ENCODE measurements around the gene SFXN3.
A peak's percentile ranks its signal among the peaks of the same experiment; 100 is the strongest.

Gene SFXN3

DNA sequence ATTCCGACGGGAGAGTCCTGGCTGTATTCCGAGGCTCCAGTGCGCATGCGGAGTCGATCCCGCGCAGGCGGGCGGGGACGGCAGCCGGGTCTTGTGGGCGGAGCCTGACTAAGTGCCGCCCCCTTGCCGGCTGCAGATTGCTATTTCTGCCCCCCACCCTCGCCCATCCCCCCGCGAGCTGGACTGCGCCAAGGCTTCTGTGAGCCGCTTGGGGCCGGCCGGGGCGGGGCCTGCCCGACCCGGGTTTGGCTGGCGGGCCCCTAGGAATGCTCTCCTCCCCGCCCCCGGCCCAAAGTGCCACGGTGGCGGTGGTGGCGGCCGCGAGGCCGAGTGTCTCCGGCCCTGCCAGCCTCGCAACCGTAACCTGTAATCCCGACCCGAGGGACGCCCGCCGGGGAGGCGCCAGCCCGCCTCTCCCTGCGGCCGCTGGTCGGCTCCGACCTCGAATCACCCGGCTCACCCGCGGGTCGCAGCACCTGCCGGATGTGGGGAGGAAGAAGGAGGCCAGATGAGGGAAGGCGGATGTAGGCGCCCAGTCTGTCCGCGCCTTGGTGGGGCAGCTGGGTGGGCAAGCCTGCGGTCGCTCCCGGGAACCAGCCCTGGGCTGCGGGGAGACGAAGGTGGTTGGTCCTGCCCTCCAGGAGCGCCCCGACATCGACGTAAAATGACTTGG, 30.1 kb downstream of the SFXN3 start:
- DNase-seq = peak; percentile 97

- peak; percentile 73 for DNase-seq
These were observed 30.7 kb downstream of the SFXN3 start, which contains the start of gene KAZALD1 for GRCh38 chr10:101061624-101062231. Gene KAZALD1, plus strand, starts transcription at chr10:101061989. Its CDS starts 604 bp downstream, at chr10:101062593.

DNA sequence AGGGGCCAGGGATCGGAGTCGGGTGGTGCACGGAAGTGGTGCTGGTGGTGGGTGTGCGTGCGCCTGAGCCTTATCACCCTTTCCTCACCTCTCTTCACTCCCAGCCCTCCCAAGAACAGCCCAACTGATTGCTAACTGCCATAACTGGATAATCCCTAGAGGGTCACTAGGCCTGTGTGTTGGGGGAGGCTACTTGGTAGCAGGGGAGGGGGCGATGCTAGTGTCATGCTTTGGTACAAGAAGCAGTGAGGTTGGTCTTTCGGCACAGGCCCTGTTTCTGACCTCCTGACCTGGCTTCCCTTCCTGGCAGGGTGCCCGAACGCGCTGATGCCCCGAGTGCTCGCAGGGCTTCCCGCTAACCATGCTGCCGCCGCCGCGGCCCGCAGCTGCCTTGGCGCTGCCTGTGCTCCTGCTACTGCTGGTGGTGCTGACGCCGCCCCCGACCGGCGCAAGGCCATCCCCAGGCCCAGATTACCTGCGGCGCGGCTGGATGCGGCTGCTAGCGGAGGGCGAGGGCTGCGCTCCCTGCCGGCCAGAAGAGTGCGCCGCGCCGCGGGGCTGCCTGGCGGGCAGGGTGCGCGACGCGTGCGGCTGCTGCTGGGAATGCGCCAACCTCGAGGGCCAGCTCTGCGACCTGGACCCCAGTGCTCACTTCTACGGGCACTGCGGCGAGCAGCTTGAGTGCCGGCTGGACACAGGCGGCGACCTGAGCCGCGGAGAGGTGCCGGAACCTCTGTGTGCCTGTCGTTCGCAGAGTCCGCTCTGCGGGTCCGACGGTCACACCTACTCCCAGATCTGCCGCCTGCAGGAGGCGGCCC, 31.4 kb downstream of the SFXN3 start:
- peak; percentile 95 for DNase-seq

DNA sequence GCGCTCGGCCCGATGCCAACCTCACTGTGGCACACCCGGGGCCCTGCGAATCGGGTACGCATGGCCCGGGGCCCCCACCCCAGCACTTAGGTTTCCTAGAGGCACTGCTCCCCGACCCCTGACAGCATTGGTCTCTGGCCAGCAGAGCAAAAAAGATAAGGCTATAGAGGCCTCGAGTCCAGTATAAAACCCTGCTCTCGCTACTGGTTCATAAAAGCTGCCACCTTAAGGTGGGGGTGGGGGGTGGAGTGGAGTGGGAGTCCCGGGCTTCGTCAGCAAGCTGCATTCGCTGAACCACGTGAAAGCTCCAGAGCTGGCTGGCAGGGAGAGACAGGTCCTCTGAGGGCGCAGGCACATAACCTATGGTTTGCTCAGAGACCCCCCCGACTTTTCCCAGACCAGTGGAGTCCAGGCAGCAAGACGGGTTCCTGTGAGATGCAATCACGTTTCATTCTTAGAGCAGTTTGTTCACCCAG, 32.1 kb downstream of the SFXN3 start:
- DNase-seq = no peak

DNA sequence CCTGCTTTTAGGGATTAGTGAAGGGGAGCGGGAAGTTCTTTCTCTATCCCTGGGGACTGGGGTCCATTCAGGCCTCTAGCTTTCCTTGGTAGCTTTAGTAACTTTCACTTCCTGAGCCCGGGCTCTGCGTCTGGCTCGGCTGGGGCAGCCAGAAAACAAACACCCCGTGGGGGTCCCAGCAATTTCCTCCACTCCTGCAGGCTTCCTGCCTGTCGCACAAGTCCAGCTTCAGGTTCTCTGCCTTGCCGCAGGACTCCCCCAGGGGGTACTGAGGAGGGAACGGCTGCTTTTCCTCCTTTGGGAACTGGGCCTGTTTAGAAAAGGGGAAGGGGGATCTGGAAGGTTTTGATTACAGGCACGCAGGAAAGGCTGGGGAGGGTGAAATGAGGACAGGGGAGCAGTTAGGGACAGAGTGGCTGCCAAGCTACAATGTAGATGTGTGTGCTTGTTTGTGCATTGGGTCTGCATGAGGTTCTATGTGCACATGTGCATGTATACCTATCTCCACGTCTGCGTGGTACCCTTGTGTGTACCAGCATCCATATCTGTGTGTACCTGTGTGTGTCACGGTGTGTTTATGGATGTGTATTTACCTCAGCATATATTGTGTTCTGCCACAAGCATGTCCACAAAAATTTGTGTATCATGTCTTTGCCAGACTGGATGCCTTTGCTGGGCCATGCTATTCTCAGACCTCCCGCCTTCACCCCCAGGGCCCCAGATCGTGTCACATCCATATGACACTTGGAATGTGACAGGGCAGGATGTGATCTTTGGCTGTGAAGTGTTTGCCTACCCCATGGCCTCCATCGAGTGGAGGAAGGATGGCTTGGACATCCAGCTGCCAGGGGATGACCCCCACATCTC, 32.7 kb downstream of the SFXN3 start:
- no peak for DNase-seq

DNA sequence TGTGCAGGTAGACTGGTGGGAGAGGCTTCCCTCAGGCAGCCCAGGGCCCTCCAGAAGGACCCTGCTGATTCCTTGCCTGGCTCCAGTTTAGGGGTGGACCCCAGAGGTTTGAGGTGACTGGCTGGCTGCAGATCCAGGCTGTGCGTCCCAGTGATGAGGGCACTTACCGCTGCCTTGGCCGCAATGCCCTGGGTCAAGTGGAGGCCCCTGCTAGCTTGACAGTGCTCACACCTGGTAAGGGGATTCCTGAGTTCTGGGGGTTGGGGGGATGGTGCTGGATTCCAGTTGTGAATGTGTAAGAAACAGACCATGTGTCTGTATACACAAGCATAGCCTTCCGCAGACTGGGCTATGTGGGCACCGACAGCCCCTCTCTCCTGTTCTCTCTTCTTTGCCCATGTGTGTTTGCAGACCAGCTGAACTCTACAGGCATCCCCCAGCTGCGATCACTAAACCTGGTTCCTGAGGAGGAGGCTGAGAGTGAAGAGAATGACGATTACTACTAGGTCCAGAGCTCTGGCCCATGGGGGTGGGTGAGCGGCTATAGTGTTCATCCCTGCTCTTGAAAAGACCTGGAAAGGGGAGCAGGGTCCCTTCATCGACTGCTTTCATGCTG, 33.5 kb downstream of the SFXN3 start:
- no peak for DNase-seq

GRCh38 chr10:101065481-101066145, 34.6 kb downstream of the SFXN3 start:
- DNase-seq = no peak

- peak; percentile 89 for DNase-seq
These were observed 35.3 kb downstream of the SFXN3 start for GRCh38 chr10:101066146-101066895.

DNA sequence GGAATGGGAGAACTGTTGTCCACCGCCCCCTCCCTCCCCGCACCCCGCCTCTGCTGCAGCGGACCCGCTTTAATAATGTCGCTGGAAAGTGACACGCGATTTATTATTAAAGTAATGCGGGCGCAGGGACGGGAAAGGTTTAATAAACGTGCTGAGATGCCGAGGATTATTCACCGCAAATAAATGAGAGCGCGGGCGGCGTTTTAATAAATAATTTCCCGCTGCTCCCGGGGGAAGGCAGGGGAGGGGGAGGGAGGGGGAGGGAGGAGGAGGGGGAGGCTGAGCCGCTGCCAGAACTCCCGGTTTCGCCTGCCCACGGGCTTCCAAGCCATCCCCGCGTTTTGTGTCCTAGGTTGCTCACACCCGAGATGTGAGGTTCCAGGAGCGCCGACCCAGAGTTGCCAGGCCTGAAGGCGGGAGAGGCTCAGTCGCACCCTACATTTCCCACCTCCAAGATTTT, 35.9 kb downstream of the SFXN3 start:
- DNase-seq = no peak

GRCh38 chr10:101067356-101068083, 36.5 kb downstream of the SFXN3 start:
- DNase-seq = peak; percentile 91

DNA sequence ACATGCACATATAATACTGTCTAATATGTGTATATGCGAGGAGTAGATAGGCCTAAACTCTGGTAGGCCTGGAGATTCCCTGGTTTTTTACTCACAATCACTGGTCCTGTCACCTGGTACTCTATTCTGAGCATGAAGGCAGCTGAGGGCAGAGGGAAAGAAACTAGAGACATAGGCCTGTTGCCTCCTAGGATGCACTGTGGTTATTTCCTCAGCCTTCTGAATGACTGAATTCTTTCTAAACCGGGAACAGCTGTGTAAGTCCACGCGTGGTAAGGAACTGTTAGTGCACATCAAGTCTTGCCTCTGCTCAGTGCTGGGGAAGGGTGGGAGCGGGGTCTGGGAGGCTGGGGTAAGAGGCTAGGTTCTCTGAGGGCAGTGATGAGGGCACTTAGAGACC, 38.4 kb downstream of the SFXN3 start:
- DNase-seq = no peak

DNA sequence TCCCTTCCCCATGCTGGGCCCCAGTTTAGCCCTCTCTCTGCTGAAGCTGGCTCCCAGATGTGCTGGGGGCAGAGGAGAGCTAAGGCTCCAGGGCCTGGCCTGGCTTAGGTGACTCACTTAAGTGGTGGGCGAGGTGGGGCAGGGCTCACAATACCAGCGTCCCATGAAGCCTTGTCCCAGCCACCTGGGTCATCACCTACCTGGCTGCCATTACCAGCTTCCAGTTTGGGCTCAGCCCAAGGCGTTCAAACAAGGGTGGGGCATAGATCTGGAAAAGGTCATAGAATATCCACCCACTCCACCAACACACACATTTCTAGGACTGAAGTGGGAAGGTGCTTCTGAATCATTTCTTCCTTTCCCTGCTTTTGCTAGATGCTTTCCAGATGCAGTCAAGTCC, 39.1 kb downstream of the SFXN3 start:
- no peak for DNase-seq

- no peak for DNase-seq
These were observed 40.3 kb downstream of the SFXN3 start for GRCh38 chr10:101071267-101071884.

GRCh38 chr10:101071885-101072433, 40.9 kb downstream of the SFXN3 start:
- no peak for DNase-seq

- DNase-seq = no peak
These were observed 41.9 kb downstream of the SFXN3 start for GRCh38 chr10:101072923-101073322.

GRCh38 chr10:101073631-101074030, 42.6 kb downstream of the SFXN3 start:
- no peak for DNase-seq

DNA sequence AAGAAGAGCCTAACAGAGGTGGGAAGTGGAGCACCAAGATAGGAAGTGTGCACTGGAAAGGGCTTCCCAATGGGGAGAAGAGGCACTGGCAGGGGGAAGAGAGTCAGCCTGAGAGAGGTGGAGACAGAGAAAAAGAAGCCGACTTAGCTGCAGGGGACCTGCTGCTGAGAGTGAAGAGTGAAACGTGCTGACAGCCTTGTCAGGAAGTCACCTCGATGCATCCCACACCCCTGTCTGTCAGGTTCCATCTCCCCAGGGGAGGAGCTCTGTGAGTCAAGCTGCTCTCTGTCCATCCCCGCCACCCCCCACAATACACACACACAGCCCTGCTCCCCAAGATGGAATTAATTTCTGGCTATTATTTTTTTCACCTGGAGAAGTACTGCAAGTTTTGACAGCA, 44.7 kb downstream of the SFXN3 start:
- no peak for DNase-seq

DNA sequence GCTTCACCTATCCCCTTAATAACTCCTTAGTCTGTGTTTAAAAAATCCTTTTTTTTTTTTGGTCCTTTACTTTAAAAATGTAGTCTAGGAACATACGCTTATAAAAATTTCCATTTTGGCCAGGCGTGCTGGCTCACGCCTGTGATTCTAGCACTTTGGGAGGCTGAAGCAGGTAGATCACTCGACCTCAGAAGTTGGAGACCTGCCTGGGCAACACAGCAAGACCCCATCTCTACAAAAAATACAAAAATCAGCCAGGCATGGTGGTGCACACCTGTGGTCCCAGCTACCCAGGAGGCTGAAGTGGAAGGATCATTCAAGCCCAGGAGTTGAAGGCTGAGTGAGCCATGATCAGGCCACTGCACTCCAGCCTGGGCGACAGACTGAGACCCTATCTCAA, 45.6 kb downstream of the SFXN3 start:
- DNase-seq = no peak

DNA sequence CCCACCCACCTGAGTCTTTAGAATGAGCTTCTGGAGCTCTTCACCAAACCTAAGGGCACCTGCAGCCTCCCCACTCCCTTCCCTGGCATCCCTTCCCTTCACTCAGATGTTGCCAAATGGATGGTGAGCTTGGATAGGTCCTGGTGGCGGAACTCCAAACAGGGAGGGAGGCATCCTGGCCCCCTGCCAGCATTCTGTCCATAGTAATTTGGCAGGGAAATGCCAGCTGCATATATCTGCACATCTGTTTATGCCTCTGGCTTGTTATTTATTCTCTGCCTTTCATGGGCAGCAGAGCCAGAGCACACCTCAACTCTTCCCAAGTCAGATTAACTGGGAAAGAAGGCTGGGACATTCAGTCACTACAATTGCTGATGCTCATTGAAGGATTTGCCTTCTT, 48.8 kb downstream of the SFXN3 start:
- DNase-seq = no peak
